ENCODE data around the gene ZIC1. TPM values are rescaled to one million over a fixed set of nuclear protein-coding genes. Genes with fewer than 3 reads are reported as not detected.
A peak's percentile ranks its signal among the peaks of the same experiment; 100 is the strongest.

ZIC1 gene
- not detected for total RNA-seq

DNA sequence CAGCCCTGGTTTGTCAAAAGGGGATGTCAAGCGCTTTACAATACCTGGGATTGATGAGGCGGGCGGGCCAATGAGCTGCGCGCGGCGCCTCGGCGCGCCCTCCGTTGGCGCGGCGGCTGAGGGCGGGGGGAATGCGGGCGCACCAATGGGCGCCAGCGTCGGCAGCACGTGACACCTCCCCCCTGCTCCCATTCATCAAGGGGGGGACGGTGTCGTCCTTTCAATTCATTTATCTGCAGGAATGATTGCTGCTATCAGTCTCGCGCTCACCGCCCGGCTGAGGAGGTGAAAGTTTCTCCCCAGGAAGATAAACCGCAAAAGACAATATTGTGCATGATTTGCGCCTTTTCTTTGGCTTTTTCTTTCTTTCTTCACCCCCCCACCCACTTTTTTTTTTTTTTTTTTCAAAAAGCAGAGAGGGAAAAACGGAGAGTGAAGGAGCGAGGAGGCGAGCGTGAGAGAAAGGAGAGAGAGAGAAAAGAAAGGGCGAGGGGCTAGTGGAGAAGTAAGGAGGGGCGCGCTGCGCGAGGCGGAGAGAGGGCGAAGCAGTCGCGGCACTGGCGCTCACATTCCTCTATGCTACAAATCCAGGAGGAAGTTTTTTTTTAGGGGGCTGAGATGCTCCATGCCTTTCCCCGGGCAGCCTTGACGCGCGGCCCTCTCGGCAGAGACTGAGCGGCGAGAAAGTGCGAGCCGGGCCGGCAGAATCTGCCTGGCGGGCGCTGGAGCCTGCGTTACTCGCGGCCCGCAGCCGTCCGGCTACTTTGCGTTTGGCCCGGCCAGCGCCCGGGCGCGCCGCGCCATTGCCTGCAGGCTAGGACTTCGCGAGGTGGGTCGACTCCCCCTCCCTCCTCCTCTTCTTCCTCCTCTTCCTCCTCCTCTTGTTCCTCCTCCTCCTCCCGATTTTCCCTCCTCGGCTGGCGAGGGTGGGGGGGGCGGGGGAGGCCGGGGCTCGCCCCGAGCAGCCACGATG lies at the start of gene ZIC1:
TSS of gene ZIC1 (plus strand) at position 223 of the 973 bp plus-strand sequence. CDS start at position 971, 748 bp downstream.
- no peaks in the 10 kb centered on the region for H3K9me3 ChIP-seq
- no peak for DNase-seq (ENCODE audit: low spot score)
- intact Hi-C loops (cut with DNase I) = no loop called here

GRCh38 chr3:147360051-147360439 lies 49.1 kb upstream of the ZIC1 start:
- Histone ChIP-seq H3K27ac (no peak overlapping the region), H3K27me3 (replicated peaks; ENCODE audit: insufficient read depth) (peaks cover 16% of the 10 kb centered on the region), H3K4me3 (no peak overlapping the region), H3K4me1 (replicated peaks) (no peaks in the 10 kb centered on the region), H3K9me3 (no peaks in the 10 kb centered on the region), H3K36me3 (no peaks in the 10 kb centered on the region)
- intact Hi-C loops (cut with DNase I) = no loop called here
- DNase-seq (ENCODE audit: low spot score) = no peak
- TF ChIP-seq POLR2A (IDR thresholded peaks at IDR 0.05) (no peak), POLR2AphosphoS5 (IDR thresholded peaks at IDR 0.05) (no peak), CTCF (IDR thresholded peaks at IDR 0.05) (no peak)
- 29% methylated on average over 5 of the region's 5 CpGs for WGBS

More for the DNA sequence above, at the start of gene ZIC1:
- Histone ChIP-seq H3K27me3 (replicated peaks; ENCODE audit: insufficient read depth) (peaks cover 78% of the 10 kb centered on the region), H3K27ac (no peak within 1 kb of the TSS), H3K4me3 (no peak within 1 kb of the TSS), H3K4me1 (replicated peaks) (no peaks in the 10 kb centered on the region), H3K36me3 (no peaks in the 10 kb centered on the region)
- TF ChIP-seq POLR2A (IDR thresholded peaks at IDR 0.05) = no peak
- TF ChIP-seq CTCF (IDR thresholded peaks at IDR 0.05) = no peak
- no peak for TF ChIP-seq POLR2AphosphoS5 (IDR thresholded peaks at IDR 0.05)
- WGBS = 8% methylated on average over 80 of the region's 80 CpGs

GRCh38 chr3:147360646-147361453 lies 48.3 kb upstream of the ZIC1 start:
- 7% methylated on average over 21 of the region's 21 CpGs for WGBS
- no peaks in the 10 kb centered on the region for H3K36me3 ChIP-seq
- intact Hi-C loops (cut with DNase I) = no loop called here
- peaks cover 9% of the 10 kb centered on the region for H3K27me3 ChIP-seq (replicated peaks; ENCODE audit: insufficient read depth)
- no peak overlapping the region for H3K27ac ChIP-seq
- no peaks in the 10 kb centered on the region for H3K4me1 ChIP-seq (replicated peaks)
- DNase-seq (ENCODE audit: low spot score) = no peak
- TF ChIP-seq CTCF (IDR thresholded peaks at IDR 0.05) (no peak), POLR2A (IDR thresholded peaks at IDR 0.05) (no peak), POLR2AphosphoS5 (IDR thresholded peaks at IDR 0.05) (no peak)
- H3K4me3 ChIP-seq = no peak overlapping the region
- no peaks in the 10 kb centered on the region for H3K9me3 ChIP-seq

- H3K9me3 ChIP-seq = no peaks in the 10 kb centered on the region
- 13% methylated on average over 12 of the region's 12 CpGs for WGBS
Measured at GRCh38 chr3:147361454-147362420, 47.4 kb upstream of the ZIC1 start.

More at GRCh38 chr3:147361454-147362420, 47.4 kb upstream of the ZIC1 start:
- TF ChIP-seq CTCF (IDR thresholded peaks at IDR 0.05) (peak in 2 of 4 experiments; percentile 3 to 23), POLR2A (IDR thresholded peaks at IDR 0.05) (no peak), POLR2AphosphoS5 (IDR thresholded peaks at IDR 0.05) (no peak)
- intact Hi-C loops (cut with DNase I) = no loop called here
- Histone ChIP-seq H3K36me3 (no peaks in the 10 kb centered on the region), H3K4me3 (no peak overlapping the region), H3K4me1 (replicated peaks) (no peaks in the 10 kb centered on the region), H3K27me3 (replicated peaks; ENCODE audit: insufficient read depth) (peaks cover 9% of the 10 kb centered on the region), H3K27ac (no peak overlapping the region)
- DNase-seq (ENCODE audit: low spot score) = no peak
